ENCODE data around the gene IER3IP1. TPM values are rescaled to one million over a fixed set of nuclear protein-coding genes. Genes with fewer than 3 reads are reported as not detected.

The IER3IP1 gene
- total RNA-seq, 4 donors from 2014 or later: 8.1 to 11.1 (median 8.8) TPM

DNA sequence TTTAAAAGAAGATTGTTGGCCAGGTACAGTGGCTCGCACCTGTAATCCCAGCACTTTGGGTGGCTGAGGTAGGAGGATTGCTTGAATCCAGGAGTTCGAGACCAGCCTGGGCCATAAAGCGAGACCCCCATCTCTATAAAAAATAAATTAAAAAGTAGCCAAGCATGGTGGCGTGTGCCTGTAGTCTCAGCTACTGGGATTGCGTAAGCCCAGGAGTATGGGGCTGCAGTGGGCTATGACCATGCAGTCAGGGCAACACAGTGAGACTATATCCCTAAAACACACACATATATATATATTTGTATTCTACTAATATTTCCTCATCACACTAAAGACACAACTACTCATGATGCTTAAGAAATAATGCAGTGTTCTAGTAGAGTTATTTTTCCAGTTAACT lies 33.0 kb downstream of the IER3IP1 start:
- DNase-seq: no peak

GRCh38 chr18:47141289-47141688 lies 34.9 kb downstream of the IER3IP1 start:
- H3K9me3 ChIP-seq: no peaks in the 10 kb centered on the region
- H3K36me3 ChIP-seq: no peaks in the 10 kb centered on the region

More for the DNA sequence above, 33.0 kb downstream of the IER3IP1 start:
- no peaks in the 10 kb centered on the region for H3K9me3 ChIP-seq
- no peaks in the 10 kb centered on the region for H3K4me1 ChIP-seq
- no peaks in the 10 kb centered on the region for H3K27me3 ChIP-seq
- no peak overlapping the region for H3K4me3 ChIP-seq
- H3K27ac ChIP-seq: no peak overlapping the region
- TF ChIP-seq POLR2A (IDR thresholded peaks at IDR 0.05): no peak
- TF ChIP-seq CTCF (IDR thresholded peaks at IDR 0.05): no peak
- no peaks in the 10 kb centered on the region for H3K36me3 ChIP-seq

GRCh38 chr18:47121146-47121545 lies 55.0 kb downstream of the IER3IP1 start:
- no peak for TF ChIP-seq POLR2A (IDR thresholded peaks at IDR 0.05)
- TF ChIP-seq CTCF (IDR thresholded peaks at IDR 0.05): no peak
- no peaks in the 10 kb centered on the region for H3K27me3 ChIP-seq
- DNase-seq: no peak
- no peaks in the 10 kb centered on the region for H3K9me3 ChIP-seq
- H3K4me1 ChIP-seq: no peaks in the 10 kb centered on the region
- H3K4me3 ChIP-seq: no peak overlapping the region
- H3K36me3 ChIP-seq: peaks cover 0 to 8% (median 0%) of the 10 kb centered on the region in 3 donors
- no peak overlapping the region for H3K27ac ChIP-seq

More at GRCh38 chr18:47141289-47141688, 34.9 kb downstream of the IER3IP1 start:
- H3K4me1 ChIP-seq: no peaks in the 10 kb centered on the region
- DNase-seq: no peak
- H3K4me3 ChIP-seq: no peak overlapping the region
- no peak for TF ChIP-seq POLR2A (IDR thresholded peaks at IDR 0.05)
- no peak for TF ChIP-seq CTCF (IDR thresholded peaks at IDR 0.05)
- no peaks in the 10 kb centered on the region for H3K27me3 ChIP-seq
- no peak overlapping the region for H3K27ac ChIP-seq

DNA sequence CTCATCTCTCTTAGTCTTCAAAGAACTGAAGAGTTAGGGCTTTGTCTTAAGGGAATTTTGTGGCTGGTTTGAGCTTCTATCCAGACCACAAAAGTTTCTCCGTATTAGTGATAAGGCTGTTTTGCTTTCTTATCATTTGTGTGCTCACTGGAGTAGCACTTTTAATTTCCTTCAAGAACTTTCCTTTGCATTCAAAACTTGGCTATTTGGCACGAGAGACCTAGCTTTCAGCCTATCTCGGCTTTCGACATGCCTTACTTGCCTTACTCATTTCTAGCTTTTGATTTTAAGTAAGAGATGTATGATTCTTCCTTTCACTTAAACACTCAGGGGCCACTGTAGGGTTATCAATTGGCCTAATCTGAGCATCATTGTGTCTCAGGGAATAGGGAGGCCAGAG lies 55.7 kb downstream of the IER3IP1 start:
- Histone ChIP-seq H3K9me3 (no peaks in the 10 kb centered on the region), H3K27ac (no peak overlapping the region), H3K27me3 (no peaks in the 10 kb centered on the region), H3K4me1 (no peaks in the 10 kb centered on the region), H3K4me3 (no peak overlapping the region), H3K36me3 (peaks cover 0 to 8% (median 0%) of the 10 kb centered on the region in 3 donors)
- DNase-seq: no peak
- TF ChIP-seq CTCF (IDR thresholded peaks at IDR 0.05) (no peak), POLR2A (IDR thresholded peaks at IDR 0.05) (no peak)

DNA sequence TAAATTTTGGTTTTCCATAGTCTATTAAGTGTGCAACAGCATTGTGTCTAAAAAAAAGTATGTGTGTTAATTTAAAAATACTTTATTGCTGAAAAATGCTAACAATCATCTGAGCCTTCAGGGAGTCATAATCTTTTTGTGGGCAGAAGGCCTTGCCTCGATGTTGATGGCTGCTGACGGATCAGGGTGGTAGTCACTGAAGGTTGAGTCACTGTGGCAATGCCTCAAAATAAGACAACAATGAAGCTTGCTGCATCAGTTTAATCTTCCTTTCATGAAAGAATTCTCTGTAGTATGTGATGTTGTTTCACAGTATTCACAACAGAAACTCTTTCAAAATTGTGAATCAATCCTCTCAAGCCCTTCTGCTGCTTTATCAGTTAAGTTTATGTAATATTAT lies 57.2 kb downstream of the IER3IP1 start:
- peaks cover 0 to 14% (median 0%) of the 10 kb centered on the region in 3 donors for H3K36me3 ChIP-seq
- no peak for DNase-seq
- no peak overlapping the region for H3K27ac ChIP-seq
- H3K4me3 ChIP-seq: no peak overlapping the region
- no peaks in the 10 kb centered on the region for H3K4me1 ChIP-seq
- TF ChIP-seq CTCF (IDR thresholded peaks at IDR 0.05) (no peak), POLR2A (IDR thresholded peaks at IDR 0.05) (no peak)
- H3K9me3 ChIP-seq: no peaks in the 10 kb centered on the region
- H3K27me3 ChIP-seq: no peaks in the 10 kb centered on the region

DNA sequence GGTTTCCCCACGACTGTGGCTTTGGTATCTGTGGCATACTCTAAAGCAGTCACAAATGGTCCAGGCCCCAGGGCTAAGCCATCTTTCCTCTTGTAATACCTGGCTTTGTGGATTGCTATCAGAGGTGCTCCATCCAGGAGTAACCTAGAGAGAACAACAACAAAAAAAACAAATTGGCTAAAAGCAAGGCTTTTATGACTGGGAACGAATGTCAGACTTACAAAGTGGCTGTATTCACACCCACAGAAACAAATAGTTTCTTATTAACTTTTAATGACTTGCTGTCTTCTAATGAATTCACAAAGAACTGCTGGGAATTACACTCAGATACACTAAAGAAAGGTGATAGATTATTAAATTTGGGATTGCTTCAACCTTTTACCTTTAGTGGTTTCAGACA lies 61.0 kb downstream of the IER3IP1 start:
- H3K4me3 ChIP-seq: no peak overlapping the region
- peaks cover 0 to 45% (median 0%) of the 10 kb centered on the region in 3 donors for H3K36me3 ChIP-seq
- no peaks in the 10 kb centered on the region for H3K9me3 ChIP-seq
- H3K27me3 ChIP-seq: no peaks in the 10 kb centered on the region
- TF ChIP-seq CTCF (IDR thresholded peaks at IDR 0.05): no peak
- no peak for TF ChIP-seq POLR2A (IDR thresholded peaks at IDR 0.05)
- no peak for DNase-seq
- no peak overlapping the region for H3K27ac ChIP-seq
- H3K4me1 ChIP-seq: no peaks in the 10 kb centered on the region
